ENCODE results near the gene ATOH8. TPM values are rescaled to one million over a fixed set of nuclear protein-coding genes. Genes with fewer than 3 reads are reported as not detected.

ATOH8 gene
- total RNA-seq, 4 donors from 2014 or later, result 39.8 to 137 (median 61.9) TPM

DNA sequence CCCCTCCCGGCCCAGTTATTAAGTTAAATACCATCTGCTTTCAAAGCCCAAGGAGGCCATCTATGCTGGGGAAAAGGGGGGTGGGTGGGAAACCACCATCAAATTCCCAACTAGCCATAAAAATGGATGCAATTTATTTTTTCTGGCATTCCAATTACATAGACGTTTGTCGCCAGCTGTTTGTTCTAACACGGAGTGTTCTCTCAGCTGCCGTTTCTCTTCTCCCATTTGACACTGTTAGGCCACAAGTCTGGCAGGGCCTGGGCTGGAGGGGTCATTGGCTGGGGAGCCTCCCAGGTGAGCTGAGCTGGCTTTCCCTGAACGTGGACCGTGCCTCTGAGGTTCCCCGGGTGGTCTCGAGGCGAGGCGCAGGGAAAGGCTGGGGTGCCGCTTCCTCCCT lies 16.6 kb downstream of the ATOH8 start:
- TF ChIP-seq, protein P1, sequence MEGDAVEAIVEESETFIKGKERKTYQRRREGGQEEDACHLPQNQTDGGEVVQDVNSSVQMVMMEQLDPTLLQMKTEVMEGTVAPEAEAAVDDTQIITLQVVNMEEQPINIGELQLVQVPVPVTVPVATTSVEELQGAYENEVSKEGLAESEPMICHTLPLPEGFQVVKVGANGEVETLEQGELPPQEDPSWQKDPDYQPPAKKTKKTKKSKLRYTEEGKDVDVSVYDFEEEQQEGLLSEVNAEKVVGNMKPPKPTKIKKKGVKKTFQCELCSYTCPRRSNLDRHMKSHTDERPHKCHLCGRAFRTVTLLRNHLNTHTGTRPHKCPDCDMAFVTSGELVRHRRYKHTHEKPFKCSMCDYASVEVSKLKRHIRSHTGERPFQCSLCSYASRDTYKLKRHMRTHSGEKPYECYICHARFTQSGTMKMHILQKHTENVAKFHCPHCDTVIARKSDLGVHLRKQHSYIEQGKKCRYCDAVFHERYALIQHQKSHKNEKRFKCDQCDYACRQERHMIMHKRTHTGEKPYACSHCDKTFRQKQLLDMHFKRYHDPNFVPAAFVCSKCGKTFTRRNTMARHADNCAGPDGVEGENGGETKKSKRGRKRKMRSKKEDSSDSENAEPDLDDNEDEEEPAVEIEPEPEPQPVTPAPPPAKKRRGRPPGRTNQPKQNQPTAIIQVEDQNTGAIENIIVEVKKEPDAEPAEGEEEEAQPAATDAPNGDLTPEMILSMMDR (IDR thresholded peaks at IDR 0.05; ENCODE audit: low read depth), result no peak

DNA sequence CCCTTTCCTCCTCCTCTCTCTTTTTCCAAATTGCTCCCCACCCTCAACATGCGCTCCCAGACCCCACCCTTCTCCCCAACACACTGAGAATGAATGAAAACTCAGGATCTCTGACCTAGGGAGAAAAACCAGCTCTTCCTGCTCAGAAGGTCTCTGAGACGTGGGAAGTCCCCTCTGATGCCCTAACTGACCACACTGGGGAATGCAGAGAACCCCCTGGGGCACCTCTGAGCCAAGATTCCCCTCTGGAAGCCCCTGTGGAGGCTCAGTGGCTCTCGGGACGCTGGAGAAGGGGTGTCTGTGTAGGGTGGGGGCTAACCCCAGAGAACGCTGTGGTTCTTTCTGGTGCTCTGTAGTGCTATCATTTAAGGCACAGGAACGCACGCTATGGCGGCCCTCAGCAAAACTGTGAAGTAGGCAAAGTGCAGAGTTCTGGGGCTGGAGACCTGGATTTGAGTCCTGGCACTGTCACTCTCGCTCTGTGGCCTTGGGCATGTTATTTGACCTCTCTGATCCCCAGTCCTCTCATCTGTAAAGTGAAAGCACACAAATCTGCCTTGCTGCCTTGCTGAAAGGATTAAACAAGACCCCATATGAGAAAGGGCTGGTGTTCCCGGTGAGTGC lies 17.1 kb downstream of the ATOH8 start:
- TF ChIP-seq, protein P1 (IDR thresholded peaks at IDR 0.05; ENCODE audit: low read depth), result no peak

DNA sequence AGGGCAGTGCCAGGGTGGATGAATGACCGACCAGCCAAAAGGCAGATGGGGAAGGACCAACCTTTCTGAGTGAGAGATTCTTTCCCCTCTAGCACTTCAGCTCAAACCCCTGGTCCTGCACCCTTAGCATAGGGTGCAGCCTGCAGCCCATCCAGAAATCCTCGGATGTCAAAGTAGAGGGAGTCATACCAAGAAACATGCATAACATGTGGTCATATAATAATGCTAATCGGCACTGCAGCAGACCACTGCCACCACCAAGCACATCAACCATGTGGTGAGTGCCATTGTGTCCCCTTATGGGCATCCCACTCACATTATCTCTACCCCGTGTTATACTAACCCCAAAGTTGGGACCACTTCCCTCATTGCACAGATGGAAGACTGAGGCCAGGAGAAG lies 17.7 kb downstream of the ATOH8 start:
- TF ChIP-seq, protein P1 (IDR thresholded peaks at IDR 0.05; ENCODE audit: low read depth), result no peak

DNA sequence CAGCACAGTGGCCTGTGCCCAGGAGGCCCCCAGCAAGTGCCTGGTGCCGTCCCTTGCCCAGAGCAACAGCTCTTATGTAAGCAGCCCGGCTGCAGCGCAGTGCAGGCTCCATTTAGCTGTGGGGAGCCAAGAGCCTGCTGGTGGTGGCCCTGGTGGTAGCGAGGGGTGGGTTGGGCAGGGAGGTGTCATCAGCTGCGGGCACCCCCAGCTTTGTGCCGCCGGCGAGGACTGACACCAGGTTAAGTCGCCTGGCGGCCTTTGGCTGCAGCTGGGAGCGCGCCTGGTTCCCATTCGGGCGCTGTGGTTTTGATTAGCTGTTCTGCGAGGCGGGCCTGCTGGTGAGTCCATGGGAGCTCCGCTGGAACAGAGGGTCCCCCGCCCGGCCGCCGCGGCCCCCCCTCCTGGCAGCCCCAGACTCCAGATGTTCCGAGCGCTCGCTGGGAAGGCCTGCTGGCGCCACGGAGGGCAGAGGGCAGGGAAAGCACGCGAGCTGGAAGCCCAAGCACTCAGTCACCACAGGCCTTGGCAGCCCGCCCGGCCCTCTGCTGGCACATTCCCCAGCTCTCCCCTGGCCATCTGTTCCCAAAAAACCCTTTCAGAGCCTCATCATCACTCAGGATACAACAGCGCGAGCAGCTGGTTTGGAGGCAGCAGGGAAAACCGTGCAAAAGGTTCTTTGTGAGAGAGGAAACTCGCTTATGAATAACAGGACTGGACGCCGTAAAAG lies 18.4 kb downstream of the ATOH8 start:
- TF ChIP-seq, protein P1 (IDR thresholded peaks at IDR 0.05; ENCODE audit: low read depth), result no peak

DNA sequence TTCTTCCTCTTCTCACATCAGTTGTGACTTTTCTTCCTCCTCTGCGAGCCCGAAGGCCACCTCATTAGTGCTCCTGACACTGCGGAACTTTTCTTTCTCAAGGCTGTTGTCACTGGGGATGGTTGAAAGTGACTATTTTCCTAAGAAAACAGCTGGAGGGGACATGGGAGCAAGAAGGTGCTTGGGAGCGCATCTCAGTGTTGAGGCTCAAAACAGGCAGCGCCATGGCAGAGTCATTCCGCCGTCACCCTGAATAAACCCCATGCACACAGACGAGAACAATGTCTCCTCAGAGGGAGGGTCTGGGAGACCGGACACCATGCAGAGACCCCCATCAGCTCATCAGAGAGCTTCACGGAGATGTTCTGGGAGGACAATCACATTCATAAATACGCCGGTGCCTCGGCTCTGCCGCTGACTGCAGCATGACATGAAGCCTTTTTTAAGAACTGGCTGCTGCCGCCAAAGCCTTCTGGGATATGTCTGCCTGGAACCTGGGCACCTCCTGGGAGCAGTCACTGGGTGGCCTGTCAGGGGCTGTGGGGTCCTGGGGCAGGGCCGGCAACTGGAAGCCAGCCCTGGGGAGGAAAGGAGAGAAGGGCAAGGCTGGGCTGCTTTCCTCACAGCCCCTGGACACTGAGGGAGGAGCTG lies 19.2 kb downstream of the ATOH8 start:
- TF ChIP-seq, protein P1 (IDR thresholded peaks at IDR 0.05; ENCODE audit: low read depth), result no peak

DNA sequence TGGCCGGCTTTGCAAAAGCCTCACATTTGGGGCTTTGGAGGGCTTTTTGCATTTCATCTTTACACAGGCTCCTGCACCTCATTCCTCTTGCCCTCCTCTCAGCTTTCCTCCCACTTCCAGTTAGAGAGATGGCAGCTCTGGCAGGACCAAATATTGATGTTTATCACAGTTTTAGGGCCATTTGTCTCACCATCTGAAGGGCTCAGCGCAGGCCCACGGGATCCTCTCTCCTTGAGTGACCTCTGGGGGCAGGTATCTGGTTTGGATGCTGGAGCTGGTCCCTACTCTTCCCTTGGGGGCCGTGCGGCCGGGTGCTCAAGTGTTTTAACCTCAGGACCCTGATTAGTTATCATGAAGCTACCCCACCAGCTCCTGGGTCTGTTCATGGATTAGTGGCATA lies 19.9 kb downstream of the ATOH8 start:
- TF ChIP-seq, protein P1 (IDR thresholded peaks at IDR 0.05; ENCODE audit: low read depth), result no peak

Measured in subcutaneous adipose tissue (tissue), 4 donors.